ENCODE data around the gene PRRC2B.

Gene PRRC2B

GRCh38 chr9:131522257-131523085, 128.6 kb downstream of the PRRC2B start:
- no peak for DNase-seq

GRCh38 chr9:131523086-131523388, 129.2 kb downstream of the PRRC2B start:
- DNase-seq, result no peak

DNA sequence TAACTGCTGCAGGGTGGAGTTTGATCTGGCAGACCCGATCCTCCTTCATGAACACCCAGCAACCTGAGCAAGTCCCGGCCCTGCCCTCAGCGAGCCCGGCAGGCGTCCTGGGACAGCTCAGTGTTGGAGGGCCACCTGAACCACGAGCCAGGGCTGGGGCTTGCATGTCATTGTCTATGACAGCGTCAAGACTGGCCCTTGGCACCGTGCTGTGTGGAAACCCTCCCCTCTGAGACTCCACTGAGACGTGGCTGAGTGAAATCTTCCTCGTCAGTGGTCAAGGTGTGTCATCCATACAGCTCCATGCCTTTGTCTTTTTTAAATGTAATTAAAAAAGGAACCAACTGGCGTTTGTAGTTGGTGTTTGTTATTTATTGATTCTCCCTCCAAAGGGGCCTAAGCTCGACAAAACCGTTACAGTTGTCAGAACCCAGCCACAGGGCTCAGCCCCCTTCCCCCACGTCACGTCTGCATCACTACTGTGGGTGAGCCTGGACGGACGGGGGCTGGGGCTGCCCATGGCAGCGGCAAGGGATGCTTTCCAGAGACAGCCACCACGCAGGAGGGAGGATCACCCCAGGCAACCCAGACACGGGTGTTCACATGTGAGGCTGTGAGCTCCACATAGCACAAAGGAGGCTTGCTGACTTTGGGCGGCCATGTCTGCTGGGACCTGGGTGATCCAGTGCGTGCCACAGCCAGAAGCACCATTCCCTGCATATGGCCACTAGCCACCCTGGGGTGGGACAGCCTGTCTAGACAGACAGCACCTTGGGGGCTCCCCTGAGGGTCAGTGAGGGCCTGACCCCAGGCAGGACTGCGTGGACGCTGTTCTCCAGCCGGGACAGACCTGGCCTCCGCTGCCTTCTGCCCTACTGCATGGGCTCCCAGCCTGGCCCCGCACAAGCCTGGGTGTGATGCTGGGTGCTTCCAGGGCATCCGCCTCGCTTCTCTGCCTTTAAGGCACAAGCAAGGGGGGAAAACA, 129.9 kb downstream of the PRRC2B start:
- DNase-seq, result no peak

GRCh38 chr9:131524665-131525315, 130.9 kb downstream of the PRRC2B start:
- no peak for DNase-seq

DNA sequence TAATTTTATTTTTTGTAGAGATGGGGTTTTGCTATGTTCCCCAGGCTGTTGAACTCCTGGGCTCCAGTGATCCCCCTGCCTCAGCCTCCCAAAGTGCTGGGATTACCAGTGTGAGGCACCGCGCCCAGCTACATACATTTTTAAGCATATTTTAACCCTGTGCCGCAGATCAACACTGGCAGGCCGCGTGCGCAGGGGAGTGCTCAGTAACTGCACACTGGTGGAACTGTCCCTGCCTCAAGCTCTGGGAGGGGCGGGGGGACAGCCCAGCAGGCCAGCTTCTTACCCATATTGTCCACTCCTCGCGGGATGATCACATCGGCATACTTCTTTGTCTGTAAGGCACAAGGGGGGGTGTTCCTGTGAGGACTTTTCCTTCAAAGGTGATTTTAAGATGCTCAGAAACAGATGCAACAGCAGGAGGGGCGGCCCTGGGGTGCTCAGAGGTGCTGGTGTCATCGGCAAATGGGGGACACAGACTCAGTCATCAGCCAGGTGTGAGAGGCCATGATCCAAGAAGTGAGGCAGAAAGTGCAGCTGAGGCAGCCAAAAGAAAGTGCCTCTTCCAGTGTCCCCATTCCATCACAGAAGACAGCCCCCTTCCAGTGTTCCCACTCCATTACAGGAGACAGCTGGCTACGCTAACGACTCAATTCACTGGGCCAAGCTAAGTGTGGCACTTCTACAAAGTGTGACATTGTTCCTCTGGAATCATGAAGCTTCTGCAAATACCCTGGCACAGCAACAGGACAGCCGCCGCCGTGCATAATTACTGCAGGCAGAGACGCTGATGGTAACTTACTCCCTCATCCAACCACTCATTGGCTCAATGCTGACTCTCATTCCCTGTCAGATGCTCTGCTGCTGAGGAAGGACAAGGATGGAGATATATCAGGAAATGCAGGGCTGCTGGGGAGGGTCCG, 132.0 kb downstream of the PRRC2B start:
- DNase-seq, result no peak

DNA sequence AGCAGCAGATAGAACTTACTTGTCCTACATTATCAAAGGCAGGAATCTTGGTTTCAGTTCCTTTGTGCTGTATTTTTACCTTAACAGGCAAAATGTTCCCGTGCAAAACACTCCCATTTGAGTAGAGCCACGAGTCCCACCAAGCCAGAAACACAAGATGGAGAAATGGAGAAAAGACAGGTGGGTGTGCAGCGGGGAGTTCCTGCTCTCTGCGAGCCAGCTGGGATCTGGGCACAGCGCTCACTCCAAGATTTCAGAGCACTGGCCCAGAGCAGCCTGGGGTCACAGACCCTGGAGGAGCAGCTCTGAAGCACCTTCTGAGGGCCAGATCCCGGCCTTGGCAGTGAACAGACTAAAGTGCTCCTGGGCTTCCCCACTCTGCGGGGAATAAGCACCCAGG, 134.3 kb downstream of the PRRC2B start:
- DNase-seq, result no peak

- DNase-seq, result no peak
These were observed 135.1 kb downstream of the PRRC2B start for GRCh38 chr9:131528886-131529505.

GRCh38 chr9:131529597-131530545, 136.0 kb downstream of the PRRC2B start:
- DNase-seq, result no peak

DNA sequence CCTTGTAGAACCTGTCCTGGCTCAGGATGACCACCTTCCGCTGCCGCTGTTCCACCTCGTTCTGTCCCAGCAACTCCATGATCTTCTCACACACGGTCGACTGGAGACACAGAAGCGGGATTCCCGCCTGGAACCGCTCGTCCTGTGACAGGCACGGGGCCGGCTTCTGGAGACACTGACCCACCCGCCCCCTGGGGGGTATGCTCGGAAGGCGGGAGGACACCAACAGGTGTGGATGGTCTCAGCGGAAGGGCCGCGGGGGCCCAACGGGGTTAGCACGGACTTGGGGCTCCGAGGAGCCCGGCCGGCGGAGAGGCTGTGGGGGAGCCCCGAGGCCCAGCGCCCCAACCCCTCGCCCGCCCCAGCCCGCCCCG, 136.6 kb downstream of the PRRC2B start:
- DNase-seq, result peak; percentile 20

DNA sequence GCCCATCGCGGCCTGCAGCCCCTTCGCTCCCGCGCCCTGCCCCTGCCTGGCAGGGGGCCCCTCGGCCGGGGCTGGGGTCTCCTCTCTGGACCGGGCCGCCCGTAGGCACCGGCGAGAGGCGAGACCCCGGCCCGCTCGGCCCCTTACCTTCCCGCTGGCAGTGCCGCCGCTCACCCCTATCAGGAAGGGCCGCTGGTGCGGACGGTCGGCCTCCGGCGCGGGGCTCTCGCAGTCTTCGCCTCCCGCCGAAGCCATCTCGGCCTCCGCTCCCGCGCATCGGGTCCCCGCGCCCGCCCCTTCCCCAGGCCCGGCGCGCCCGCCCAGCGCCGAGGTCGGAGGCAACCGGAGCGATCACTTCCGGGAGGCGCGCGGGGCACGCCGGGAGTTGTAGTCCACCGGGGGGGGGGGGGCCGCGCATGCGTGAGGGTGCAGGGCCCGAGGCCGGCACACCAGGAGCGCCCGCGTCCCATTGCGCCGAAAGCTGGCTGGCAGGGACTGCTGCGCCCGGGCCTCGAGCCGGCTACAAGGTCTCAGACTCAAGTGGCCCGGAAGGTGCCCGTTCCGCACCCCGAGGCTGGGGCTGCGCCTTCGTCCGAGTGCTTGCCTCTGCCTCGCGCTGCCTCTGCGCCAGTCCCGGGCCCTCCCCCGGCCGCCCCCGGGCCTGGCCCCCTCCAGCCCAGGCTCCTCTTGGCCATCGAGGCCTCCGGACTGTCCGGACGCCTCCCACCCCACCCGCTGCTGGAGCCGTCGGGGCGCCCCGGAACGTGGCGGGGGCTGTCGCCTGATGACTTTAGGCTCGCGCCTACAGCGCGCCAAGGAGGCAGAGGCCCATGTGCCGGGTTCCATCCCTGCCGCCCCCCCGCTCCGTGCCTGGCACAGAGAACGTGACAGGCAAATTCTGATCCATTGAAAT, 137.3 kb downstream of the PRRC2B start, which contains the start of gene UCK1:
TSS of gene UCK1 (minus strand) at position 344 of the 913 bp plus-strand sequence. CDS start at position 255, 89 bp downstream.
- DNase-seq, result peak; percentile 76

GRCh38 chr9:131534721-131535237, 140.9 kb downstream of the PRRC2B start:
- no peak for DNase-seq

- no peak for DNase-seq
These were observed 144.1 kb downstream of the PRRC2B start for GRCh38 chr9:131537946-131538345.

DNA sequence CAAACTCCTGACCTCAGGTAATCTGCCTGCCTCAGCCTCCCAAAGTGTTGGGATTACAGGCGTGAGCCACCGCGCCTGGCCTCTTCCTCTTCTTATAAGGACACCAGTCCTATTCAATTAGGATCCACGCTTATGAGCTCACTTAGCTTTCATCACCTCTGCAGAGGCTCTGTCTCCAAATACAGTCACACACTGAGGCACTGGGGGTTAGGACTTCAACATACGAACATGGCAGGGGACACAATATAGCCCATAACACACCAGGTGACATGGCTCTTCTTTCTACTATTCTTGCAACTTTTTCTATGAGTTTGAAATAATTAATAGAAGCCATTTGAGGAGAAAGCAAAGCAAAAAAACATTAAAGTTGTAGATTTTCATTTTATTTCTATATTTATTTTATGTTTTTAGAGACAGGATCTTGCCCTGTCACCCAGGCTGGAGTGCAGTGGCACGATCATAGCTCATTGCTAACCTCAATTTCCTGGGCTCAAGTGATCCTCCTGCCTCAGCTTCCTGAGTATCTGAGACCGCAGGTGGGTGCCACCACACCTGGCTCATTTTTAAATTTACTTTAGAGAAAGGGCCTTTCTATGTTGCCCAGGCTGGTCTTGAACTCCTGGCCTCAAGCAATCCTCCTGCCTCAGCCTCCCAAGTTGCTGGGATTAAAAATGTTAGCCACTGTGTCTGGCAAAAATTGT, 145.5 kb downstream of the PRRC2B start:
- DNase-seq, result no peak

DNA sequence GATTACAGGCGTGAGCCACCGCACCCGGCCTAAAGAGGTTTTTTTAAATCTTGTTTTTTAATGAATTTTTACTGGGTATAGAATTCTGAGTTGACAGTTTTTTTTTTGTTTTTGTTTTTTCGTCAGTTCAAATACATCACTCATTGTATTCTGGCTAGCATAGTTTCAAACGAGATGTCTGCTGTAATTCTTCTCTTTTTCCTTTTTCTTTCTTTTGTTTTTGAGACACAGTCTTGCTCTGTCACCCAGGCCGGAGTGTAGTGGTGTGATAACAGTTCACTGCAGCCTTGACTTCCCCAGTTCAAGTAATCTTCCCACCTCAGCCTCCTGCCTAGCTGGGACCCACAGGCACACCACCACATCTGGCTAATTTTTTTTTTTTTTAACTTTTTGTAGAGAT, 149.3 kb downstream of the PRRC2B start:
- no peak for DNase-seq

- no peak for DNase-seq
These were observed 151.3 kb downstream of the PRRC2B start, which contains the start of gene PRRT1B for GRCh38 chr9:131545003-131545785. PRRT1B (plus strand) TSS chr9:131545523; CDS start chr9:131545616, 93 bp downstream.

DNA sequence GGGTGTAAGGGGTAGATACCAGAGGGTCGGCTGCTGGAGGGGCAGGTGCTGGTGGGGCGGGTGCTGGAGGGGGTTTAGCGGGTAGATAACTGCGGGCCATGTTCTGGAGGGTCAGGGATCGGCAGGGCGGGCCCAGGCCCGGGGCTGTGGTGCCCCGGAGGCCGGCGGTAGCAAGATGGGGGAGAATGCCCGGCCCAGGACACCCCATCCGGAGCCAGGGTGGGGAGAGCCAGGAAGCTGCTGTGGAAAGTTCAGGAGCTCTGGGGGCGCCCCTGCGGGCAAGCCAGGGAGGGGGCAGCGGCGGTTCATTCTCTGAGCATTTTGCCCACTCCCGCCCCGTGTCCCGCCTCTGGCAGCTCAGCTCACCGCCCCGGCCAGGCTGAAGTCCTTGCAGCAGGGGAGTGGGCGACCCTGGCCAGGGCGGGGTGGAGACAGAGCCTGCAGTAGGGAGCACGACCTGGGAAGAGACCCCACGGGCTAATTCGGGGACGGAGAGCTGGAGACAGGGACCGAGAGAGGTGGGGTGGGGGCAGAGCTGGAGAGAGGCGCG, 152.0 kb downstream of the PRRC2B start:
- DNase-seq, result no peak

All from stimulated activated CD4-positive, alpha-beta T cell treated with anti-CD3 and anti-CD28 coated beads, Interleukin-1b, Interleukin-23, amount 100 ng/mL, for 48 hours (primary cell).